HG02610 (cell line): ENCODE measurements around the gene SENP2.
A peak's percentile ranks its signal among the peaks of the same experiment; 100 is the strongest.
"Not testable (repeated sequence)": the region's sequence is repeated elsewhere in the genome, so short reads cannot be mapped to it uniquely, and the experiment has no call there.

ENCODE experiments used
- ATAC-seq: cut with Tn5 transposase; IDR thresholded peaks from one replicate; pipeline ENCODE4 v1.9.1; 2021; ENCODE audit warnings: mild to moderate bottlenecking, moderate library complexity; ENCODE audit not compliant: unreplicated experiment

Gene SENP2

GRCh38 chr3:185585518-185585858 is 607 bp upstream of the SENP2 start:
- no peak for ATAC-seq

DNA sequence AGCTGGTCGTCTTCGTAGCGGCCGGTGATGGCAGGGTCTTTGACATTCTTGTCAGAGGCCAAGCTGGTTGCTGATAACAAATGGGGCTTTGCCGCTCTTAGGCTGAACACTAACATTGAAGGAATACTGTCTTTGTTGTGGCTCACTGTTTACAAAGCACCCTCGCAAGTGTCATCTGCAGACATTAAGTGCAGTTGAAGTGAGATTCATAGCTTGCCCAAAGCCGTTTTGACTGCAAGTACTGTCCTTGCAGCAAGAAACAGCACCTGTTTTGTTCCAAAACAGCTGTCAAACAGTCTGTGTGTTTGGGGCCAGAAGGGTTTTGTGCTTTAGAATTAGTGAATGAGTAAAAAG is 568 bp downstream of the SENP2 start:
- ATAC-seq = no peak

- no peak for ATAC-seq
Measured at GRCh38 chr3:185594073-185594472, 8.0 kb downstream of the SENP2 start.

DNA sequence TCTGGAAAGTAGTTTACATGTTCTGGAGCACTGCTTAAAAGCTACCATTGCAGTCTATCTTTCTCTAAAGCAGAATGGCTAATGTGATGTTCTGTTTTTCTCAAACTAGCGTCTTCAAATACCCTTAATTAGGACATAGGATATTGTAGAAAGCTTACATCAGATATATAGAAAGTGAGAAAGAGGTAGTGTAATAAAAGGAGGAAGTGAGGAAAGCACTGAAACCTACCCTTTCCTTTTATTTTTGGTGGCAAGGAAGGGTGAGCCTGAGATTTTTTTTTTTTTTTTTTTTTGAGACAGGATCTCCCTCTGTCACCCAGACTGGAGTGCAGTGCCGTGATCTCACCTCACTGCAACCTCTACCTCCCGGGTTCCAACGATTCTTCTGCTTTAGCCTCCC is 9.4 kb downstream of the SENP2 start:
- ATAC-seq = peak; percentile 45

- no peak for ATAC-seq
Measured at GRCh38 chr3:185605566-185605965, 19.5 kb downstream of the SENP2 start.

GRCh38 chr3:185606196-185606595 is 20.1 kb downstream of the SENP2 start:
- no peak for ATAC-seq

DNA sequence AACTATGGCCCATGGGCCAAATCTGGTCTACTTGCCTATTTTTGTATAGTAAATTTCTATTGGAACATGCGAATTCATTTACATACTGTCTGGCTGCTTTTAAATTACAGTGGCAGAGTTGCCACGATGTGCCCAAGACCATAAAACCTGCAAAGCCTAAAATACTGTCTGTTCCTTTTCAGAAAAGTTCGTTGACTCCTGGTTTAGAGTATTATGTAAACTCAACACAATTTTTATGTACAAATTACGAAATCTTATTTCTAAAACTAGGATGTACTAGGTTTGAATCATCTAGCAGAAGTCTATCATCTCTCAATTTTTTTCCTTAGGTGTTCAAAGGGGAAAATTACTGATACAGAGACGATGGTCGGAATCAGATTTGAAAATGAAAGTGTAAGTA is 26.9 kb downstream of the SENP2 start:
- ATAC-seq = no peak

DNA sequence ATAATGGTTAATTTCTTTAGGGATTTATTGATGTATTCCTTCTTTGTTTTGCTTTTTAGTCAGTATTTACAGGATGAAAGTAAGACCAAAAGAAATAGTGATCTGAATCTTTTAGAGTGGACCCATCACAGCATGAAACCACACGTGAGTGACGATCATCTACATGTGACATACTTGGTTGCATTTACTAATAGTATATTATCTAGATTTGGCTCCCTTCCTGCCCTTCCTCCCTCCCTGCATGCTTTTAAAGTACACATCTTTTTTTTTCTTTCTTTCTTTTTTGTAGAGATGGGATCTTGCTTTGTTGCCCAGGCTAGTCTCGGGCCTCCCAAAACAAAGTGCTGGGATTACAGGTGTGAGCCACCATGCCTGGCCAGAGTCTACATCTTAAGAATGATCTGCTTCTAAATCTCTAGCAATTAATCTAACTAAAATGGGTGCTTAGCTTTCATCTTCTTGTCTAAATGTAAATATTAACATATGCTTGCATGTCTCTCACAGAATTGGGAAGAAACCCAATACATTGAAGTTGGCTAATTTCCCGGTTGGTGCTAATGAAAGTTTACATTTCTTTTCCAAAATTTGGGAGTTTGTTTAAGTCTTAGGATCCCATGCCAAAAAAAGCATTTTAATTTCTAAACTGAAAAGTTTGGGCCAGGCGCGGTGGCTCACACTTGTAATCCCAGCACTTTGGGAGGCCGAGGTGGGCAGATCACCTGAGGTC is 38.0 kb downstream of the SENP2 start:
- no peak for ATAC-seq

DNA sequence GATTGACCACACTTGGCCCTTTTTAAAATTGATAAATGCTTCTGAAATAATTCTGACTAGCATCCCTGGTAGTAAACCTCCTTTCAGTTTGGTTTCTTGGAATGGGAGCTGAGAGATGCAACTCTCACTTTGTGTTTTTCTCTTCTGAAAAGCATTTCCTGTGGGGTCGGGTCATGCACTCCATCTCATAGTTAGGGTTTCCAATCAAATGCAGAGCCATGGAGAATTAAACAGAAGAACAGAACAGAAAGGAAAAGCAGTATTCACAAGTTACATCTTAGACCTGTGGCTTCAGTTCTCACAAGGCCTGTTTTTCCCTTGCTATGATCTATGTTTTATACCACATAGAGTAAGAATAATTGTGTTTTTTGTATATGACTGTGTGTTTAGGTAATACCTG is 39.7 kb downstream of the SENP2 start:
- ATAC-seq = no peak

- no peak for ATAC-seq
Measured at GRCh38 chr3:185629554-185630181, 43.6 kb downstream of the SENP2 start.

- no peak for ATAC-seq
Measured at GRCh38 chr3:185630182-185630622, 44.1 kb downstream of the SENP2 start.

GRCh38 chr3:185631108-185631507 is 45.0 kb downstream of the SENP2 start:
- ATAC-seq = no peak

DNA sequence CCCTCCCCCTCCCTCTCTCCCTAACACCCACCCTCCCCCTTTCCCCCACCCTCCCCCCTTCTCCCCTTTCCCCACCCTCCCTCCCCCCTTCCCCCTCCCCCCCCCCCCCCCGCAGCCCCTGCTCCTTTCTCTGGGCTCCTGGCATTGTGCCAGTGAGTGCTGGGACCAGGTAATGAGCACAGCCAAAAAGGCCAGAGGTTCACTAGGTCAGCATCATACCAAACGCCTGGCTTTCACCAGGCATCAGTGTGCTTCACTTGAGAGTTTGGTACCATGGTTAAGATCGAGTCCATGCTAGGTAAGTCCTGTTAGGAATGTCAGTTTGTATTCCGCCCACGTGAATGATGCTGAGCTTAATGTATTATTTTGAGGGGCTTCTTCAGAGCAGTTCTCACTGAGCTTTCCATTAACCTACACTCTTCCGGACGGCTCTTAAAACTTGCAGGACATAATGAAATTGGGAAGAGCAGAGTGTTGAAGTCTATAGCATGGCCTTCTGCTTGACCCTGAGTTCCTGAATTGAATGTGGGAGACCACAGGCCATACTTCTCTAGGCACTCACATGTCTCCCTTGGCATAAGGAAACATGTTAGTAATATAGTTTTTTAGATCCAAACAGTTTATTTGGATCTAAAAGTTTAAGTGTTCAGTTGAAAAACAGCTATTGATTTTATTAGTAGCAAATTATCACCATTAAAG is 45.6 kb downstream of the SENP2 start:
- no peak for ATAC-seq

GRCh38 chr3:185632996-185633395 is 46.9 kb downstream of the SENP2 start:
- no peak for ATAC-seq

GRCh38 chr3:185637388-185637787 is 51.3 kb downstream of the SENP2 start:
- no peak for ATAC-seq

- not testable (repeated sequence) for ATAC-seq
Measured at GRCh38 chr3:185638651-185639050, 52.6 kb downstream of the SENP2 start.

DNA sequence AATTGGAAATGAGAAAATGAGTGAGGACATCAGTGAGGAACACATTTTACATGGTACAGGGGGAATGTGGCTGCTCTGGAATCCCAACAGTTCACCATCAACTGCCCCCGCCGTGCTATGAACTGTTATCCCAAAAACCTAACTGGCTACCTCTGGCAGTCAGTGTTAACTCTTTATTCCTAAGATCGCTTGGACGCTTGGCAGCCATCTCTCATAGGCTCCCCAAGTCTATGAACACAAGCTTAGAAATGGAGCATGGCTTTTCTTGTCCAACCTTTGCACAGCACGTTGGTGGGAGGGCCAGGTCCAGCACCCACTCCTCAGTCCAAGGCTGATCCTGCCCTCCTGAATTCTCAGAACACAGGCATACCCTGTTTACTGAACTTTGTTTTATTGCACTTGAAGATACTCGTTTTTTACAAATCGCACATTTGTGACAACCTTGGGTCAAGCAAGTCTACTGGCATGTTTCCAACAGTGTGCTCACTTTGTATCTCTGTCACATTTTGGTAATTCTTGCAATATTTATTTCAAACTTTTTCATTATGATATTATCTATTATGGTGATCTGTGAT is 53.6 kb downstream of the SENP2 start:
- no peak for ATAC-seq

- no peak for ATAC-seq
Measured at GRCh38 chr3:185640308-185640707, 54.2 kb downstream of the SENP2 start.

DNA sequence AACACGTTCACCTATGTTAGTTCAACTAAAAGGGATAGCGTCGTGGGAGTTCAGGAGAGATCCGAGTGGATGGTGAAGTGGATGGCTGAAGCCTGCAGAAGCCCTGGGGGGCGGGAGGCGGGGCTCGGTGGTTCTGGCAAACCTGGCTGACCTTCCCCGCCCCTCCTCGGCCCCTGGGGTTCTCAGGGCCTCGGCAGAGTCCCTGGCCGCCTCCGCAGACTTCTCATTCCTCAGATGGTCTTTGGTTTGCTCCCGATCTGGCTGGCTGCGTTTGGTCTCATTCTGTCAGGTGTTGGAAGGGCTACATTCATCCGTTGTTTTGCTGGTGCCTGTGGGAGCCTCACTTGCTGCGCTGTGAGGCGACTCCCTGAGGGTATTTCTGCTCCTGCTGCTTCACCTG is 59.1 kb downstream of the SENP2 start:
- ATAC-seq = not testable (repeated sequence)

GRCh38 chr3:185645596-185646381 is 59.7 kb downstream of the SENP2 start:
- no peak for ATAC-seq
